GM19238 (cell line): Measurements from ENCODE around the gene SUGCT.

Experiments
- DNase-seq: peaks from one replicate; pipeline ENCODE4 v3.0.0; 2011; ENCODE audit warnings: low spot score; ENCODE audit not compliant: insufficient read length

SUGCT gene

GRCh38 chr7:40763319-40764287 is 628.8 kb downstream of the SUGCT start:
- no peak for DNase-seq

DNA sequence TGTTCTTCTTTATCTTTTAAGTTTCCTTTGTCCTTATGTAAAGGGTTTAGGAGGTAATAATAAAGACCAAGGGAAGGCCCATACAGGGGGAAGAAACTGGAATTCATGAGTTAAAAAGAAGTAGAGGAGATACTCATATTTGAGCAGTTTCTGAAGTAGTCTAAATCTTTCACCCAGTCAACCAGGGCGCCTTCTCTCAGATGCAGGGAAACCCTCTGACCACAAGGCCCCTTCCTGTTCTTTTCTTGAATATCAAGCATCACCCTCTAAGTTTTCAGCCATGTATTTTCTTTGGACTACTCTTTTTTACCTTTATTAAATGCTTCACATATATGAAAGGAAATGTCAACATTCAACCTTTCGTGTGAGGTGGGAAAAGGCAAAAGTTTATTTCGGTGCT is 630.8 kb downstream of the SUGCT start:
- no peak for DNase-seq

GRCh38 chr7:40772096-40772495 is 637.3 kb downstream of the SUGCT start:
- no peak for DNase-seq

- DNase-seq: no peak
Observed at GRCh38 chr7:40773656-40774055, 638.9 kb downstream of the SUGCT start.

GRCh38 chr7:40775877-40776276 is 641.1 kb downstream of the SUGCT start:
- DNase-seq: no peak

- no peak for DNase-seq
Observed at GRCh38 chr7:40777730-40778312, 643.0 kb downstream of the SUGCT start.

DNA sequence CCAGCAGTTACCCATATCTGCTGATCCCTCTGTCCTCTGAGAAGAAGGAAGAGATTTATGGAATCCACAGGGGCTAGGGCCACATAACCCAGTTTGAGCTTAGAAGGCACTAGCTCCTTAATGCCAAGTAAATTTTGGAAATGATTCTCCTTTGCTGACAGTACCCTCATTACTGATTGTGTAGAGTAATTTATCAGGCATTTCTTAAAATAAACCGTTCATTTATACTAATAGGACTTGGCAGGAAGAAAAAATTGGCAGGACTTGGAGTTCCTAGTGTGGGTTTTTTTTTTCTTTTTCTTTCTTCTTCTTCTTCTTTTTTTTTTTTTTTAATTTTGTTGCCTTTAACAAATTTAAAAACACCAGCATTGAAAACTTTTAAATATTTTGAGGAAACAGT is 645.7 kb downstream of the SUGCT start:
- no peak for DNase-seq

GRCh38 chr7:40782836-40783235 is 648.0 kb downstream of the SUGCT start:
- DNase-seq: no peak

DNA sequence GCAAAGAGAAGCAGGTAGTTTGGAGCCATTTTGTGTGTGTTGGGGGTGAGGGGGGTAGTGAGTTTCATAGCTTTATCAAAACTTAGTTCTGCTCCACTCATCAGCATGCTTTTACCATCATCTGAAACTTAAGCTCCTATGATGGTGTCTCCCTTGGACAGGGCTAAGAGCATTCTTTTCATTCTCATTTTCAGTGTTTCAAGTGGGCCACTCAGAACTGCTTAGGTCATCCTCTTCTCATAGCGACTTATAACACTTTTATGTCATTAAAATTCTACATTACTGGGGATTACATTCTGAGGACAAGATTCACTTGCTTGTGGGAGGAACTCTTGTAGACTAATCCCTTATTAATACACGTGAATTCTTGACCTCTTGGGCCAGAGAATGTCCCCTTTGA is 649.4 kb downstream of the SUGCT start:
- DNase-seq: no peak

GRCh38 chr7:40786909-40787308 is 652.1 kb downstream of the SUGCT start:
- no peak for DNase-seq

- DNase-seq: no peak
Observed at GRCh38 chr7:40793132-40793531, 658.3 kb downstream of the SUGCT start.

GRCh38 chr7:40795607-40796006 is 660.8 kb downstream of the SUGCT start:
- no peak for DNase-seq

- DNase-seq: no peak
Observed at GRCh38 chr7:40796723-40797122, 661.9 kb downstream of the SUGCT start.

DNA sequence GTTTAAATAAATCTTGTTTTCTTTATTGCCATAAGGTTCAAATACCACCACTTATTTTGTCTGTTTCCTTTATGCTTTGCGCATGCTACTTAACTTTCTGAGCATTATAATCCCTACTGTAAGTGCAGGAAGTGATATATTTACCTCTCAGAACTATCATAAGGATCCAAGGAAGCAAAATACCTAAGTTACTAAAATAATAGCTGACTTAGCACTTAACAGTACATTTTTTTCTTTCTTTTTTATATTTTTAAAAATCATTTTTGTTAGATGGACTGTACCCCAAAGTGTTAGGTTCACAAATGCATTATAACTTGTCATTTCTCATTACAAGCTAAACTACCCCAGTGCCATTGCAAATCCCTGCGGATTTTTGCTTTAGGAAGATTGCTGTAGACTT is 663.8 kb downstream of the SUGCT start:
- DNase-seq: no peak

DNA sequence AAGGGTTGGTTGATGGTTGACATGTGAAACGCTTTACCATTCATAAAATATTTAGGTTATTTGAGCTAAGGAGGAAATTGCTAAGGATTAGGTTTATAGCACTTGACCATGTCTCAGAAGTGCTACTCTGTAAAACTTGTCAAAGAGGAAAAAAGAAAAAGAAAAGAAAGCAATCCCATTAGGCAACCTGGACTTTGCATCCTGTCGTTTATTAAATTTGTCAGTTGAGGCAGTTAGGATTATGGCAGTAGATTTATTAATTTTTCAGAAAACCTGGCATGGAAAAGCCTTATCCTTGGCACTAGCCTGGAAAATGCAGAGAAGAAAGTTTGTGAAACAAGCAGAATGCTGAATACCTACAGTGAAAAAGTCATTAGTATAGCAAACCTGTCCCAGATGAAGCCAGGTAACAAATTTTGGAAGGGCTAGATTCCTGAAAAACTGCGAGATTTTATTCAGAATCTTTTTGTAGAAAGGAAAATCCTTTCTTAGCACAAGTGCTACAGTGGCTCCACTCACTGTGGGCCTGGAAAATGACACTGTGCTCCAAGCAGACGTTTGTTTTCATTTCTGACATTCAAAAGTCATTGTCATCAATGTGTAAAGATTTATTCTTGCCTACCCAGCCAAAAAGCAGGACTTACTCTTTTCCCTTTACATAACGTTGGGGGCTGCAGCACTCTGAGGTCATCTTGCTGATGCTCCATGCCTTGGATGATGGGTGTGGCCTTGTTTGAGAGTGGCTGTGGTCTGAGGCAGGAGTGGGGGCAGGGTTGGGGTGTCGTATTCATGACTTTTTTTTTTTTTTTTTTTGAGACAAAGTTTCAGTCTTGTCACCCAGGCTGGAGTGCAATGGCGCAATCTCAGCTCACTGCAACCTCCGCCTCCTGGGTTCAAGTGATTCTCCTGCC is 664.9 kb downstream of the SUGCT start:
- no peak for DNase-seq

GRCh38 chr7:40800771-40801170 is 666.0 kb downstream of the SUGCT start:
- no peak for DNase-seq

DNA sequence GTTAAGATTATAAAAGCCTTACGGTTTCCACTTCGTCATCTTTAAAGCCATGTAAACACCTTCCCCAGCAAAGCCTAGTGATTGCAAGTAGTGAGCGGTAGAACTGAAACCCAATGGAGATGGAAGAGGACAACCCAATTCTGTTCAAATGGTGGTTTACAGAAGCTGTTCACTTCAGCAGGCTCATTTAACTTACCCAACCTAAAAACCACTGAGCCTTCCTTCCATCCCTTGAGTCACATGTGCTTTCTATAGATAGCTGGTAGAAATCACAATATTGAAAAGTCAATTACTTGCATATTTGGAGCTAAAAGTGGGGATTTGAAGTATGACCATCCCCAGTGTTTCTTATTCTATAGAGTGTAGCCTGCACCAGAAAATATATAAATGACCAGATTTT is 667.7 kb downstream of the SUGCT start:
- no peak for DNase-seq

DNA sequence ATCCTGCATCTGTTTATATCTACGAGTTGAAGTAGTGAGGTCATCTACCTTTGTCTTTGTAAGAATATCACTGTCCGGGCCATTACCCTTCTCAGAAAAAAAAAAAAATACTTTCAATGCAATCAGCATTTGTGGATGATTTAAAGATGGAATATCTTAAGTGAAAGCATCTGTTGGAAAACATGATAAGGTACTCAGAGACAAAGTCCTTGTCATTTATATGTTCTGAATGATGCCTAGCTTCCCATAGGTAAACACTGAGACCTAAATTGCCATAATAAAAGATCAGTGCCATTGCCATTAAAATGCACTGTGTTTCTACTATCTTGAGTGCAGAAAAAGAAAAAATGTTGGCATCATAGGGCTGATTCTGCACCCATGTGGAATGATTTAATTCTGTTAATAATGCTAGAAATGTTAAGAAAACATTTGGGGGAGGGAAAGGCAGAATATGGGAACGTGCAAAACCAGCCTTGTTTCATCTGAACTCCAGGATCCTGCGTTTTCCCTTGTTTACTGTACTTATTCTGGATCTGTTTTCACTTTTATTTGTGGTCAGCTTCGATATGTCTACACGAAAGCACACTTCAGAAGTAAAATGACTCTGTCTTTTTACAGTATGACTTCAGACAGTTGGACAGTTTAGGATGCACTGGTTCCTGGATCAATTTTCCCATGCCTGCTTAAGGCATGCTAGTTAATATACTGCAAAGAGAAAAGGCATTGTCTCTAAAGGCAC is 669.8 kb downstream of the SUGCT start:
- DNase-seq: no peak

DNA sequence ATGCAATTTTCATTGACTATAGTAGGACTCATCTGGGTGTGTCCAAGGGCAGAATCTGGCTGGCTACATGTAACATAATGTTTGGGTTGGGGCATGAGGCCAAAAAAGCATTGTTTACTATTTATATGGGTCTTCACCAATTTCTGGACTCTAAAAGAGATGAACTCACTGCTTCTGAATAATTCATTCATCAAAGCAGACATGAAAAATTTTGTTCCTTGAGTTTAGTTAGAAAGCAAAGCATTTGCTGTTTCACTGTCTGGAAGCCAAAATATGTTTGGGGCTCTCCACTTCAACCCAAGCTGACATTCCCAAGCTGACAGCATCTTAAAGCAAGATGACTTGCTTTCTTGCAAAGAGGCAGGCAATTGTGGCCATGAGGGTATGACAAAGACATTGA is 670.6 kb downstream of the SUGCT start:
- no peak for DNase-seq

DNA sequence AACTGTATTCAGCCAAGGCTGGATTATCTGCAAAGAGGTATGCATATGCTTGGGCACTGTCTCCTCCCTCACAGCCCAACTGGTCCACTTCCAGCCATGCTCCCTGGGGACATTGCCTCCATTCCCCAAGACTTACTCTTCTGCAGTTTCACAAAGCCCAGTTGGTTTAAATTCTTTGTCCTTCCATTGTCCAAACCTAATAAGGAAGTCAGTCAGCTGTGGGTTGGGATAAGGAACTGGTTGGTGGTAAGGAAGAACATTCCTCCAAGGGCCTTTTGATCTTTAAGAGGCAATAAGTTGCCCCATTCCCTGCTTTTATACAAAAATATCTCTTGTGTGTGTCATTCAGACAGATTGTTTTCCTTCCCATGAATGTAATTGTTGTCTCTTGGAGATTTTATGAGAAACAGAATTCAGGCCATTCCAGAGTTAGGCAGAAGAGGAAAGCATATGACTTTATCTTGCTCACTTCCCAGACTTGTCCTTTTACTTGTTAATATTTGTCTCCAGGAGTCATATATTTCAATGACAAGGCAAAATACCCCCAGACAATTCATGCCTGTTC is 673.7 kb downstream of the SUGCT start:
- DNase-seq: no peak

DNA sequence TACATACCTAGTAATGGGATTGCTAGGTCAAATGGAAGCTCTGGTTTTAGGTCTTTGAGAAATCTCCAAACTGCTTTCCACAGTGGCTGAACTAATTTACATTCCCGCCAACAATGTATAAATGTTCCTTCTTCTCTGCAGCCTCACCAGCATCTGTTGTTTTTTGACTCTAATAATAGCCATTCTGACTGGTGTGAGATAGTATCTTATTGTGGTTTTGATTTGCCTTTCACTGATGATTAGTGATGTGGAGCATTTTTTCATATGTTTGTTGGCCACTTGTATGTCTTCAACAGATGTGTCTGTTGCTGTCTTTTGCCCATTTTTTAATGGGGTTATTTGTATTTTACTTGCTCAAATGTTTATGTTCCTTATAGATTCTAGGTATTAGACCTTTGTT is 675.5 kb downstream of the SUGCT start:
- no peak for DNase-seq
